Putamen (tissue), 1 donor: Measurements from ENCODE around the gene ERCC6L.

ENCODE experiments used
- DNase-seq: peaks from one replicate; pipeline ENCODE4 v3.0.0-alpha.2; 2016; ENCODE audit warnings: low spot score

Gene ERCC6L

DNA sequence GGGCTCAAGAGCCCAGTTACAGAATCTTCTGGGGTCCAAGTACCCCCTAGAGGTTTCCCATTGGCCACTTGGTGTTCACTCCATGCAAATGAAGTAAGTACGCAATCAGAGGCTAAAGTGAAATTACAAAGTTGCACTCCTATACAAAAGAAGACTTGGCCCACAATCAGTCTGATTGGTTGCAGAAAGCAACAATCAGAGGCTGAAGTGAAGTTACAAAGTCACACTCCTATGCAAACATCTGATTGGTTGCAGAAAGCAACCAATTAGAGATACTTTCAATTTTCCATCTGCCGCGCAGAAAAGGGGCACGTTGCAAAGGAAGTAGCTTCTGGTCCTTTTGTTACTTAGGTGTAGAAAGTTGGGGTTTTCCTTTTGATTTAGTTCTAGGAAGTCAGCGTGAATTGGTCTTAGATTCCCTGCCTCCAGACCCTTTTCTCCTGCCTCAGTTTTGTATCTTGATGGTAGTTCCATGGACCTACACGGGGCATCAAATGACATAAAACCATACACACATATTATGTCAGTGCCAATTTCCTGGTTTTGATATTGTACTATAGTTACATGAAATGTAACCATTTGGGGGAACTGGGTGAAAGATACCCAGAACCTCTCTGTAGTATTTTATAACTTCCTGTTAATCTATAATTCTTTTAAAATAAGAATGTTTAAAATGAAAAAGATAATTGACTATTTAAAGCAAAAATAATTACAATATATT, 69.7 kb downstream of the ERCC6L start:
- no peak for DNase-seq

DNA sequence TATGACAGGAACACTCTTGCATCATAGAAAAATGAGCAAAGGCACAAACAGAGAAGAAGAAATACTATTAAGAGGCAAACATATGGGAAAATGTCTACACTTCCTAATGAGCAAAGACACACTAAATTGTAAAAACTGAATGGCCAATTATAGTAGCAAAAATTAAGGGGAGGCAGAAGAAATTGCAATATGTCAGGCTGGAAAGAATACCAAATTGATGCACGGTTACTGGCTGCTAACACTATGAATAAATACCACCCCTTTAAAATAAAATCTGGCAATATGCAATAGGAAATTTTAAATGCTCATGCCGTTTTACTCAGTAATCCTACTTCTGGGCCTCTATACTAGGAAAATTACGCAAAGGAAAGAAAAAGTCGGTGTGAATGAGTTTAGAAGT, 73.3 kb downstream of the ERCC6L start:
- no peak for DNase-seq

DNA sequence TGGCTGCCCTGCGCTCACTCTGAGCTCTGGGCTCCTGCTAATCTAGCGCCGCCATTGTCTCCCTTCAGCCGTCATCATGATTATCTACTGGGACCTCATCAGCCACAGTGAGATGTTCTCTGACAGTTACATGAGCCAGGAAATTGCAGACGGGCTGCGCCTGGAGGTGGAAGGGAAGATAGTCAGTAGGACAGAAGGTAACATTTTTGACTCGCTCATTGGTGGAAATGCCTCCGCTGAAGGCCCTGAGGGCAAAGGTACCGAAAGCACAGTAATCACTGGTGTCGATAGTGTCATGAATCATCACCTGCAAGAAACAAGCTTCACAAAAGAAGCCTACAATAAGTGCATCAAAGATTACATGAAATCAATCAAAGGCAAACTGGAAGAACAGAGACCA, 79.1 kb downstream of the ERCC6L start:
- DNase-seq: no peak

DNA sequence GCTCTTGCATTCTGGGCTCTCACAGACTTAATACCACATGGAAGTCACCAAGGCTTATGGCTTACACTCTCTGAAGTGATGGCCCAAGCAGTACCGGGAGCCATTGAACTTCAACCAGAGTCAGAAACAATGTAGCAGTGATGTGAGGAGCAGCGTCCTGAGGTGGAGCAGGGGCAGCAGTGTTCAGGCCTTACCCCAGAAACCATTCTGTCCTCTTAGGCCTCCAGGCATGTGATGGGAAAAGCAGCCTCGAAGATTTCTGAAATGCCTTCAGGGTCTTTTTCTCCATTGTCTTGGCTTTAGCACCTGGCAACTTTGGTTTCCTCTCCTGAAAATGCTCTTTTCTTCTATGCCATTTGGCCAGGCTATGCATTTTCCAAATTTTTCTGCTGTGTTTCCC, 80.1 kb downstream of the ERCC6L start:
- no peak for DNase-seq
